Keratinocyte (primary cell): ENCODE results near the gene SMAP1. TPM values are rescaled to one million over a fixed set of nuclear protein-coding genes. Genes with fewer than 3 reads are reported as not detected.

Experiments
- DNase-seq: peaks from one replicate; pipeline ENCODE4 v3.0.0-alpha.2; 2011; ENCODE audit warnings: low read depth, missing footprints, low spot score
- FAIRE-seq: peaks from 2 replicates; lab custom pipeline; 2011; peaks lifted over from hg19 to GRCh38; lab: Jason Lieb, UNC
- H2AFZ ChIP-seq: 2 replicates; pipeline ENCODE4 v1.6.0; 2012; ENCODE audit warnings: low read length, control low read depth, inconsistent platforms; ENCODE audit not compliant: control insufficient read depth
- H3K27ac ChIP-seq: 2 replicates; pipeline ENCODE4 v1.5.1; 2011; ENCODE audit warnings: low read length; ENCODE audit not compliant: control insufficient read depth, insufficient read depth
- H3K27me3 ChIP-seq: 3 replicates; pipeline ENCODE4 v1.6.0; 2011; ENCODE audit warnings: low read length; ENCODE audit not compliant: control insufficient read depth, insufficient read depth; ENCODE audit errors: extremely low read depth
- H3K36me3 ChIP-seq, 2 experiments: 2 replicates in 1 of 2; 3 replicates in 1 of 2; pipeline ENCODE4 v1.5.1; 2011; ENCODE audit warnings: low read length in 2 of 2, mild to moderate bottlenecking in 1 of 2; ENCODE audit not compliant: control insufficient read depth in 2 of 2, insufficient read depth in 2 of 2; ENCODE audit errors: extremely low read depth in 1 of 2
- H3K4me1 ChIP-seq: 3 replicates; pipeline ENCODE4 v1.5.1; 2011; ENCODE audit warnings: low read length; ENCODE audit not compliant: control insufficient read depth, insufficient read depth; ENCODE audit errors: extremely low read depth
- H3K4me2 ChIP-seq: 3 replicates; pipeline ENCODE4 v1.6.0; 2011; ENCODE audit warnings: low read depth, low read length; ENCODE audit not compliant: control insufficient read depth, insufficient read depth; ENCODE audit errors: extremely low read depth
- H3K4me3 ChIP-seq, 3 experiments: fragments of 200-600 bp in 1 of 3; sonication (generic) in 1 of 3; 2 replicates in 2 of 3; 3 replicates in 1 of 3; pipeline ENCODE4 v1.5.1; 2011 to 2016; ENCODE audit warnings: low read length in 3 of 3, mild to moderate bottlenecking in 3 of 3, control low read depth in 2 of 3, inconsistent platforms in 1 of 3, low read depth in 1 of 3, mixed read lengths in 1 of 3, mixed run types in 1 of 3, moderate library complexity in 1 of 3; ENCODE audit not compliant: control insufficient read depth in 2 of 3, insufficient read depth in 2 of 3; ENCODE audit errors: extremely low read depth in 1 of 3
- H3K79me2 ChIP-seq: 2 replicates; pipeline ENCODE4 v1.6.0; 2012; ENCODE audit warnings: low read length; ENCODE audit not compliant: control insufficient read depth, insufficient read depth
- H3K9ac ChIP-seq: 3 replicates; pipeline ENCODE4 v1.6.0; 2011; ENCODE audit warnings: low read length; ENCODE audit not compliant: control insufficient read depth, insufficient read depth; ENCODE audit errors: extremely low read depth
- H3K9me1 ChIP-seq: 3 replicates; pipeline ENCODE4 v1.6.0; 2011; ENCODE audit warnings: low read length; ENCODE audit not compliant: control insufficient read depth, insufficient read depth; ENCODE audit errors: extremely low read depth
- H3K9me3 ChIP-seq: 2 replicates; pipeline ENCODE4 v1.5.1; 2012; ENCODE audit warnings: low read depth, low read length; ENCODE audit not compliant: control insufficient read depth
- H4K20me1 ChIP-seq: 3 replicates; pipeline ENCODE4 v1.6.0; 2011; ENCODE audit warnings: low read length; ENCODE audit not compliant: control insufficient read depth, insufficient read depth; ENCODE audit errors: extremely low read depth
- CTCF ChIP-seq, 3 experiments: IDR thresholded peaks in 1 of 3; conservative IDR thresholded peaks in 1 of 3; optimal IDR thresholded peaks in 1 of 3; 2 replicates in 2 of 3; 3 replicates in 1 of 3; pipeline versions ENCODE3 to v1.5.1; 2011; ENCODE audit warnings: low read length in 3 of 3, mild to moderate bottlenecking in 3 of 3, moderate library complexity in 2 of 3, control low read depth in 1 of 3, inconsistent platforms in 1 of 3; ENCODE audit not compliant: insufficient read depth in 2 of 3; ENCODE audit errors: extremely low read depth in 1 of 3
- EZH2 ChIP-seq: IDR thresholded peaks from one replicate; pipeline ENCODE4 v1.6.1; 2012; ENCODE audit warnings: inconsistent platforms, mild to moderate bottlenecking, low read length, moderate library complexity
- dilution Hi-C: fragments of 300-500 bp; cut with MboI; formaldehyde crosslinking; loops from one replicate; pipeline ENCODE4 v1.7.0; 2020; ENCODE audit warnings: low sequenced_read_pairs; ENCODE audit not compliant: extremely low pct_ligation_motif_present
- polyA plus RNA-seq, 5 experiments: library from polyadenylated mRNA; depleted of rRNA in 3 of 5; stranded (reverse) in 3 of 5; stranded (forward) in 1 of 5; unstranded in 1 of 5; fragments of >200 nt; gene quantifications; 1 replicate in 1 of 5; 2 replicates in 3 of 5; 3 replicates in 1 of 5; pipeline versions ENCODE4 v1.2.1 to v1.2.3, GENCODE V29; 2011 to 2012; ENCODE audit warnings: missing spikeins in 2 of 5, low read depth in 1 of 5, low replicate concordance in 1 of 5

SMAP1 gene
- polyA plus RNA-seq, 1 donor (not counting 4 experiments of a cell fraction or from before 2014, with no cell fraction given), result 16.5 TPM

- Histone ChIP-seq H3K79me2 (no peaks in the 10 kb centered on the region), H3K4me1 (no peaks in the 10 kb centered on the region), H3K27ac (no peak overlapping the region), H3K9me1 (no peaks in the 10 kb centered on the region), H4K20me1 (no peaks in the 10 kb centered on the region), H3K4me2 (no peak overlapping the region), H2AFZ (no peak overlapping the region), H3K9ac (no peak overlapping the region), H3K9me3 (no peaks in the 10 kb centered on the region), H3K4me3 (no peak overlapping the region), H3K36me3 (no peaks in the 10 kb centered on the region), H3K27me3 (no peaks in the 10 kb centered on the region)
- FAIRE-seq (no peak), DNase-seq (no peak)
- TF ChIP-seq CTCF (optimal IDR thresholded peaks at IDR 0.05 in 1 of 3, IDR thresholded peaks at IDR 0.05 in 1 of 3, conservative IDR thresholded peaks at IDR 0.05 in 1 of 3; ENCODE audit: extremely low read depth in 1 of 3, insufficient read depth in 2 of 3, low read length in 3 of 3), result no peak
- TF ChIP-seq EZH2, result no peak
- dilution Hi-C loops, result no loop called here
Observed at GRCh38 chr6:70734979-70735378, 67.3 kb downstream of the SMAP1 start.

- TF ChIP-seq EZH2, result no peak
- no peak for TF ChIP-seq CTCF (optimal IDR thresholded peaks at IDR 0.05 in 1 of 3, IDR thresholded peaks at IDR 0.05 in 1 of 3, conservative IDR thresholded peaks at IDR 0.05 in 1 of 3; ENCODE audit: extremely low read depth in 1 of 3, insufficient read depth in 2 of 3, low read length in 3 of 3)
Observed at GRCh38 chr6:70735513-70735912, 67.8 kb downstream of the SMAP1 start.

More at GRCh38 chr6:70735513-70735912, 67.8 kb downstream of the SMAP1 start:
- DNase-seq (no peak), FAIRE-seq (no peak)
- dilution Hi-C loops, result no loop called here
- H3K27ac ChIP-seq, result no peak overlapping the region
- H3K9me1 ChIP-seq, result no peaks in the 10 kb centered on the region
- no peaks in the 10 kb centered on the region for H3K79me2 ChIP-seq
- no peaks in the 10 kb centered on the region for H4K20me1 ChIP-seq
- H3K4me1 ChIP-seq, result no peaks in the 10 kb centered on the region
- no peak overlapping the region for H3K4me3 ChIP-seq
- no peaks in the 10 kb centered on the region for H3K36me3 ChIP-seq
- H3K4me2 ChIP-seq, result no peak overlapping the region
- H2AFZ ChIP-seq, result no peak overlapping the region
- H3K9ac ChIP-seq, result no peak overlapping the region
- no peaks in the 10 kb centered on the region for H3K27me3 ChIP-seq
- H3K9me3 ChIP-seq, result no peaks in the 10 kb centered on the region
